Measurements from ENCODE around the gene DEPDC1. TPM values are rescaled to one million over a fixed set of nuclear protein-coding genes. Genes with fewer than 3 reads are reported as not detected.

Gene DEPDC1, protein sequence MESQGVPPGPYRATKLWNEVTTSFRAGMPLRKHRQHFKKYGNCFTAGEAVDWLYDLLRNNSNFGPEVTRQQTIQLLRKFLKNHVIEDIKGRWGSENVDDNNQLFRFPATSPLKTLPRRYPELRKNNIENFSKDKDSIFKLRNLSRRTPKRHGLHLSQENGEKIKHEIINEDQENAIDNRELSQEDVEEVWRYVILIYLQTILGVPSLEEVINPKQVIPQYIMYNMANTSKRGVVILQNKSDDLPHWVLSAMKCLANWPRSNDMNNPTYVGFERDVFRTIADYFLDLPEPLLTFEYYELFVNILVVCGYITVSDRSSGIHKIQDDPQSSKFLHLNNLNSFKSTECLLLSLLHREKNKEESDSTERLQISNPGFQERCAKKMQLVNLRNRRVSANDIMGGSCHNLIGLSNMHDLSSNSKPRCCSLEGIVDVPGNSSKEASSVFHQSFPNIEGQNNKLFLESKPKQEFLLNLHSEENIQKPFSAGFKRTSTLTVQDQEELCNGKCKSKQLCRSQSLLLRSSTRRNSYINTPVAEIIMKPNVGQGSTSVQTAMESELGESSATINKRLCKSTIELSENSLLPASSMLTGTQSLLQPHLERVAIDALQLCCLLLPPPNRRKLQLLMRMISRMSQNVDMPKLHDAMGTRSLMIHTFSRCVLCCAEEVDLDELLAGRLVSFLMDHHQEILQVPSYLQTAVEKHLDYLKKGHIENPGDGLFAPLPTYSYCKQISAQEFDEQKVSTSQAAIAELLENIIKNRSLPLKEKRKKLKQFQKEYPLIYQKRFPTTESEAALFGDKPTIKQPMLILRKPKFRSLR
- 8.6 TPM for total RNA-seq

GRCh38 chr1:68496680-68497357, at the start of gene DEPDC1:
TSS of gene DEPDC1 (minus strand) at chr1:68497082. CDS start at chr1:68496999, 83 bp downstream.

GRCh38 chr1:68449901-68450300, 47.0 kb downstream of the DEPDC1 start, which contains the start of gene RPE65:
TSS of gene RPE65 (minus strand) at chr1:68449954. CDS start at chr1:68449905, 49 bp downstream.

Other genes starting within 250 kb of the DEPDC1 start
- gene RPE65, start 47.1 kb downstream of the DEPDC1 start, total RNA-seq, result 37.7 TPM

Measured in camera-type eye (tissue), 1 donor.